Hepatocyte (in vitro differentiated cells): Measurements from ENCODE around the gene SERPINB13. TPM values are rescaled to one million over a fixed set of nuclear protein-coding genes. Genes with fewer than 3 reads are reported as not detected.
"Not testable (repeated sequence)": the region's sequence is repeated elsewhere in the genome, so short reads cannot be mapped to it uniquely, and the experiment has no call there.

Source experiments
- DNase-seq: peaks from one replicate; pipeline ENCODE4 v3.0.0-alpha.2; 2016; ENCODE audit warnings: low spot score
- H2AFZ ChIP-seq: fragments of 200-600 bp; sonication (generic); 2 replicates; pipeline ENCODE4 v1.6.0; 2016; ENCODE audit warnings: antibody characterized with exemption, mild to moderate bottlenecking
- H3K27ac ChIP-seq: fragments of 200-600 bp; sonication (generic); 2 replicates; pipeline ENCODE4 v1.5.1; 2016; ENCODE audit warnings: mild to moderate bottlenecking
- H3K27me3 ChIP-seq: fragments of 200-600 bp; sonication (generic); 2 replicates; pipeline ENCODE4 v1.6.1; 2016
- H3K36me3 ChIP-seq: fragments of 200-600 bp; sonication (generic); replicated peaks from 2 replicates; pipeline ENCODE4 v1.5.1; 2016; ENCODE audit warnings: low read depth; ENCODE audit not compliant: insufficient read depth
- H3K4me1 ChIP-seq: fragments of 200-600 bp; sonication (generic); 2 replicates; pipeline ENCODE4 v1.5.1; 2016; ENCODE audit warnings: mild to moderate bottlenecking, moderate library complexity; ENCODE audit not compliant: insufficient read depth
- H3K4me2 ChIP-seq: fragments of 200-600 bp; sonication (generic); 2 replicates; pipeline ENCODE4 v1.6.0; 2016
- H3K4me3 ChIP-seq: fragments of 200-600 bp; sonication (generic); 2 replicates; pipeline ENCODE4 v1.5.1; 2016; ENCODE audit warnings: mild to moderate bottlenecking
- H3K79me2 ChIP-seq: fragments of 200-600 bp; sonication (generic); 2 replicates; pipeline ENCODE4 v1.6.0; 2017; ENCODE audit warnings: mild to moderate bottlenecking
- H3K9me2 ChIP-seq: fragments of 200-600 bp; sonication (generic); replicated peaks from 2 replicates; pipeline ENCODE4 v1.6.0; 2017; ENCODE audit warnings: mild to moderate bottlenecking; ENCODE audit not compliant: insufficient read depth
- H3K9me3 ChIP-seq: fragments of 200-600 bp; sonication (generic); 2 replicates; pipeline ENCODE4 v1.5.1; 2016; ENCODE audit warnings: low read depth, mild to moderate bottlenecking
- H4K20me1 ChIP-seq: fragments of 200-600 bp; sonication (generic); 2 replicates; pipeline ENCODE4 v1.6.0; 2016; ENCODE audit warnings: mild to moderate bottlenecking; ENCODE audit not compliant: insufficient read depth, poor library complexity, severe bottlenecking
- CTCF ChIP-seq: fragments of 200-600 bp; sonication (generic); IDR thresholded peaks from 2 replicates; pipeline ENCODE4 v1.5.1; 2016; ENCODE audit warnings: antibody characterized with exemption, mild to moderate bottlenecking; ENCODE audit not compliant: poor library complexity
- EZH2 ChIP-seq: fragments of 200-600 bp; sonication (generic); IDR thresholded peaks from 2 replicates; pipeline ENCODE4 v1.6.1; 2016; ENCODE audit warnings: antibody characterized with exemption, mild to moderate bottlenecking, borderline replicate concordance
- EZH2phosphoT487 ChIP-seq: fragments of 200-600 bp; sonication (generic); IDR thresholded peaks from one replicate; pipeline ENCODE4 v1.6.1; 2018; ENCODE audit warnings: antibody characterized with exemption, mild to moderate bottlenecking, low read depth, moderate library complexity; ENCODE audit not compliant: unreplicated experiment, severe bottlenecking
- WGBS: methylation state at CpG from one replicate; pipeline ENCODE4 v1.1.6; 2016; ENCODE audit warnings: low lambda C conversion rate; ENCODE audit errors: missing lambda C conversion rate; 5-methylcytosine and 5-hydroxymethylcytosine counted together
- polyA plus RNA-seq: library from polyadenylated mRNA; unstranded; fragments of >200 nt; fragmentation: Nextera tagmentation; extraction: Ambion mirVana; gene quantifications from 2 replicates; pipeline ENCODE4 v1.2.1, GENCODE V29; 2016
- total RNA-seq: library from RNA; depleted of rRNA; stranded (reverse); fragments of >200 nt; gene quantifications from 2 replicates; pipeline ENCODE4 v1.2.3, GENCODE V29; 2014

SERPINB13 gene
- total and polyA plus RNA-seq, 2 experiments from 2014 or later = 0.28 TPM; not detected in 1

GRCh38 chr18:63624863-63625262 lies 37.7 kb downstream of the SERPINB13 start:
- Histone ChIP-seq H3K36me3 (no peaks in the 10 kb centered on the region), H3K79me2 (no peaks in the 10 kb centered on the region), H3K4me3 (no peak overlapping the region), H3K4me1 (no peaks in the 10 kb centered on the region), H3K9me3 (peaks cover 11% of the 10 kb centered on the region), H3K27ac (no peak overlapping the region), H3K4me2 (no peak overlapping the region), H3K27me3 (no peaks in the 10 kb centered on the region), H4K20me1 (no peaks in the 10 kb centered on the region), H3K9me2 (no peaks in the 10 kb centered on the region), H2AFZ (no peak overlapping the region)
- no peak for DNase-seq
- 96% methylated on average over 3 of the region's 3 CpGs for WGBS
- TF ChIP-seq EZH2phosphoT487 = no peak
- TF ChIP-seq EZH2 = no peak
- no peak for TF ChIP-seq CTCF

GRCh38 chr18:63626431-63626830 lies 39.3 kb downstream of the SERPINB13 start:
- H2AFZ ChIP-seq = no peak overlapping the region
- no peak overlapping the region for H3K27ac ChIP-seq
- H3K4me3 ChIP-seq = no peak overlapping the region
- no peaks in the 10 kb centered on the region for H3K27me3 ChIP-seq
- no peaks in the 10 kb centered on the region for H4K20me1 ChIP-seq
- WGBS = 87% methylated on average over 4 of the region's 4 CpGs
- no peak for DNase-seq
- H3K4me2 ChIP-seq = no peak overlapping the region
- no peaks in the 10 kb centered on the region for H3K4me1 ChIP-seq
- H3K9me3 ChIP-seq = peaks cover 14% of the 10 kb centered on the region
- TF ChIP-seq CTCF (no peak), EZH2 (no peak), EZH2phosphoT487 (no peak)
- no peaks in the 10 kb centered on the region for H3K9me2 ChIP-seq
- no peaks in the 10 kb centered on the region for H3K36me3 ChIP-seq
- H3K79me2 ChIP-seq = no peaks in the 10 kb centered on the region

GRCh38 chr18:63627819-63628218 lies 40.7 kb downstream of the SERPINB13 start:
- Histone ChIP-seq H3K4me2 (no peak overlapping the region), H3K27ac (no peak overlapping the region), H3K4me1 (no peaks in the 10 kb centered on the region), H3K27me3 (no peaks in the 10 kb centered on the region), H3K79me2 (no peaks in the 10 kb centered on the region), H3K4me3 (no peak overlapping the region), H3K36me3 (no peaks in the 10 kb centered on the region), H3K9me2 (no peaks in the 10 kb centered on the region), H2AFZ (no peak overlapping the region), H3K9me3 (peaks cover 14% of the 10 kb centered on the region), H4K20me1 (no peaks in the 10 kb centered on the region)
- DNase-seq = no peak
- TF ChIP-seq EZH2 = no peak
- TF ChIP-seq EZH2phosphoT487 = no peak
- TF ChIP-seq CTCF = no peak

GRCh38 chr18:63637703-63638102 lies 50.6 kb downstream of the SERPINB13 start:
- 89% methylated on average over 6 of the region's 6 CpGs for WGBS
- no peak for DNase-seq
- Histone ChIP-seq H3K4me2 (no peak overlapping the region), H3K9me3 (no peaks in the 10 kb centered on the region), H3K4me1 (no peaks in the 10 kb centered on the region), H4K20me1 (no peaks in the 10 kb centered on the region), H3K27me3 (no peaks in the 10 kb centered on the region), H3K9me2 (no peaks in the 10 kb centered on the region), H3K36me3 (no peaks in the 10 kb centered on the region), H3K27ac (no peak overlapping the region), H3K79me2 (no peaks in the 10 kb centered on the region), H2AFZ (no peak overlapping the region), H3K4me3 (no peak overlapping the region)
- TF ChIP-seq CTCF = no peak
- no peak for TF ChIP-seq EZH2
- no peak for TF ChIP-seq EZH2phosphoT487

- H3K36me3 ChIP-seq, H3K4me2 ChIP-seq, H4K20me1 ChIP-seq, H3K27ac ChIP-seq, DNase-seq, H3K79me2 ChIP-seq, H3K27me3 ChIP-seq, H3K9me2 ChIP-seq, H3K9me3 ChIP-seq, H2AFZ ChIP-seq, H3K4me3 ChIP-seq, H3K4me1 ChIP-seq: not testable (repeated sequence)
- WGBS = 71% methylated on average over 4 of the region's 4 CpGs
Measured at GRCh38 chr18:63641157-63641680, 54.1 kb downstream of the SERPINB13 start.
